HT1080 (cell line): ENCODE measurements around the gene ADAMTS18. TPM values are rescaled to one million over a fixed set of nuclear protein-coding genes. Genes with fewer than 3 reads are reported as not detected.

Experiments used
- DNase-seq: peaks from one replicate; pipeline ENCODE4 v3.0.0-alpha.2; 2015; ENCODE audit warnings: low read depth
- total RNA-seq: library from RNA; depleted of rRNA; stranded (reverse); fragments of >200 nt; shearing (Covaris generic); gene quantifications from 2 replicates; pipeline ENCODE4 v1.2.3, GENCODE V29; 2014

ADAMTS18 gene
- total RNA-seq, 1 experiment from 2014 or later, result 0.14 TPM

DNA sequence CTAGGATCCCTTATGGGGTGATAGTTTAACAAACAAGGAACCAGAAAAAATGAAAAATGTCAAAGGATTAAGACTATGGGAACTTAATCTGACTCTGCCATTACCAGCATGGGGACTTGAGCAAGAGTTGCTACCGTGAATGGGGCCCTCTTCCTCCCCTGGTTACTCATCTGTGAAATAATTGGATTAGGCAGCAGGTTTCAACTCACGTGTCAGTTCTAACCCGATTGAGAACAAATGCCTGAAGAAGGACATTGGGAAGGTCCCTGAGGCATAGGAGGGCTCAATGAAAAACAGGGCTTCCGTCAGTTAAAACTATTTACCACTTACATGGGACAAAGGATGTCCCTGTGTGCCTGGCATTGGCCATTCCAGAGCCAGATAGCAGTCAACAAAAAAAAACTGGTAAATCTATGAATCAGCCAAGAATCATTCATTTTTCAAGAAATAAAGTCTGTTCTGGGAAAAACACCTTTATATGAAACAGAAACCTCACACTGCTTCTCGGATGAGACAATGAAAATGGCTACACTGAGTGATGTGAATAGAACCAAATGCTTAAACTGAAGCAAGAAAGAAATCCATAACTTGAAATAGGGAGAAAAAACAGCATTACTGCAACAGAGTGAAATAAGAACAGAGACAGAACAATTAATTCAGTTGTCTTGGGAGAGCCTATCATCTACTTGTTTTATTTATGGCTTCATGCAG is 104.3 kb downstream of the ADAMTS18 start:
- no peak for DNase-seq

DNA sequence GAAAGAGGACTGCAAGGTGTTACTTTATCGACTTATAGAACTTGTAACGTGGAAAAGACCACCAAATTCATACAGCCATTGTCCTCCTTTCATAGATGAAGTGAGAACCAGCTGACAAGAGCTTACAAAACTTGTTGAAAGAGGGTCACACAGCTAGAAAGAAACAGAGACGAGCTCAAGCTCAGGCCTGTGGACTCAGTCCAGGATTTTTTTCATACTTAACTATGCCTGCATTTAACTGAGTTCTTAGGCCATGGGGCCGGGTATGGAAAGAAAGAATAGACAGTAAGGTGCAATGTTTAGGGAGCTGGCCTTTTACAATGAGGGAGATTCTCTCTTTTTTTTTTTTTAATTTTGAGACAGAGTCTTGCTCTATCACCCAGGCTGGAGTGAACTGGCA is 106.1 kb downstream of the ADAMTS18 start:
- no peak for DNase-seq

DNA sequence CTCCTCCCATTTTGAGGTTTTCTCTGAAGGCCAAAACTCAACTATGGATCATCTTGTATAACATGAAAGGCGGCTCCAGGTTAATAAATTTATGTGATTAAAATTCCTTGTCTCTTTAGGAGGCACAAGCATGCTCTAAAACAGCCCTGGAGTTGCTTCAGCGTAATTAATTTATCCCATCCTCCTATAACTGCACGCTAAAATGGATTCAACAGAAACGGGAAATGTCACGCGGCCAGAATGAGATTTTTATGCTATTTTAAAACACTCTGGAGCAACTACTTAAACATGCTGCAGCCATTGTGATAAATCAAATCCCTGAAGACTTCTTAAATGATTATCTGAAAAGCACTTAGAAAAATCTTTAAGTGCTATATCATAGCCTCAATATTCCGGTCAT is 106.6 kb downstream of the ADAMTS18 start:
- DNase-seq, result no peak

DNA sequence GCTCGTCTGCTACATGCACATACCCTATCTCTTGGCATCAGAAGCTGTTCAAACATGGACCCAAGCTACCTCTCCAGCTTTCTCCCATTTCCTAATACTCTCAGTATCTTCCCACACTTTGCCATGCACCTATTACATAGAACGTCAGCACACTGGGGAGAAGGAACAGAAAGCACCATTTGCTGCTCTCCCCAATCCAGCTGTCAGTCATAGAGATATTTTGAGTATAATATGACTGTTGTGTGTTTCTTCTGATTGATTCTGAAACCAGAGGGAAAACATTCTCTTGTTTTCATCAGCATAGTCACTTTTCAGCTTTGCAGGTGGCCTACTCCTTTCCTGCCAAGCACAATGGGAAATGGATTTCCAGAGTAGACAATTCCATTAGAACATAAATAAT is 107.1 kb downstream of the ADAMTS18 start:
- no peak for DNase-seq

DNA sequence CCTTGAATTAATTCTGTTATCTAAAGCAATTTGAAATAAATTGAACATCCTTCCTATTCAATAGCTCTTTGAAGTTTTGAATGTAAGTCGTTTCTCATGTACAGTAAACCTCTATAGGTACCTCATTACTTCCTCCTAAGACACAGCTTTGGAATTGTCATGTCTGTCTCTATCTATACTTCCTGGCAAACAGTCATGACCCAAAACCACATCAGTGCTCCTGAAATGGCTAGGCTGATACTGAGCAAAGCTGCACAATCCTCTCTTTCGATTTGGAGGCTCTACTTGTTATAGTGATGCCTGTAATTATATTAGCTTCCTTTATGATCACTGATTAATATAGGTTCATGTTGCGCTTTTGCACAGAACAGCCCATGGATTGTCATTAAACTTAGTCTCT is 110.1 kb downstream of the ADAMTS18 start:
- DNase-seq, result no peak

DNA sequence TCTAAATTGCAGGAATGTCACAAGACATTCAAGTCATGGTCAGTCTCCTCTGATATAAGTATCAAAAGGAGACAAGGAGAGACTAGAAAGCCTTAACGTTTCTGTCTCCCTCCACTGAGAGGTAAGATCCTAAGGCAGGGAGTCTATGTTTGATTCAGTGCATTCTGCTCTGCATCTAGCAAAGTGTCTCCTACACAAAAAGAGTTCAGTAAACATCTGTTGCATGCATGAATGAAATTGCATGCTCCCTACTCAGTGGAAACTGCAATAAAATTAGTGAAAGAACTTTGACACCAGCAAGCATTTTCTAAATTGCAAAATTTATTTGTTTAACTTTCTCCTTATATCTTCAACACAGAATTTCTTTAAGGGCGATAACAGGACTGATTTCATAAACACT is 111.1 kb downstream of the ADAMTS18 start:
- no peak for DNase-seq

DNA sequence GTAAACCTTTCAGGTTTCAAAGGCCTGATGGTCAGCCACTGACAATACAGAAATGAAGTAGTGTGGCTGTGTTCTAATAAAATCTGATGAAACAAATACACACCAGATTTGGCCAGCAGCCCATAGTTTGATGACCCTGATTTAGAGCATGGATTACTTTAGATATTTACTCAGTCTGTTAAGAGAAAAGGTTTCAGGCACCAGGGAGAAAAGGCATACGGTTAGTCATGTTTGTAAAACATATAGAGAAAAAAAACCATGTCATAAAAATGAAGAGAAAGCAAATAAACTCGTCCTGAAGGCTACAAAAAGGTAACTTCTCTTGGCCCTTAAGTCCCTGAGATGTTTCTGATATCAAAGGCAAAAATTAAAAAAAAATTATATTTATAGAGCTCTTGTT is 112.1 kb downstream of the ADAMTS18 start:
- no peak for DNase-seq

DNA sequence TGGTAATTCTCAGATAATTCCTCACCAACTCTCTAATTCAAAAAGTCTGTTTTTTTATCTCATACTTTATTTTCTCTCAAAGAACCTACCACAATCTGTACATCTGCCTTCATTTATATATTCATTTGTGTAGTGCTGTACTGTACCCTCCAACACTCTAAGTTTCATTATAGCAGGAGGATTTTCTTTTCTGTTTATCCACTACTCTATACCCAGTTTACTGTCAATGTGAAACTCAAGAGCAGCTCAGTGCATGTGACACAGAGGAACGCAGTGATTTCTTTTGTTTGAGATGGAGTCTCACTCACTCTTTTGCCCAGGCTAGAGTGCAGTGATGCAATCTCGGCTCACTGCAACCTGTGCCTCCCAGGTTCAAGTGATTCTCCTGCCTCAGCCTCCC is 117.8 kb downstream of the ADAMTS18 start:
- no peak for DNase-seq

DNA sequence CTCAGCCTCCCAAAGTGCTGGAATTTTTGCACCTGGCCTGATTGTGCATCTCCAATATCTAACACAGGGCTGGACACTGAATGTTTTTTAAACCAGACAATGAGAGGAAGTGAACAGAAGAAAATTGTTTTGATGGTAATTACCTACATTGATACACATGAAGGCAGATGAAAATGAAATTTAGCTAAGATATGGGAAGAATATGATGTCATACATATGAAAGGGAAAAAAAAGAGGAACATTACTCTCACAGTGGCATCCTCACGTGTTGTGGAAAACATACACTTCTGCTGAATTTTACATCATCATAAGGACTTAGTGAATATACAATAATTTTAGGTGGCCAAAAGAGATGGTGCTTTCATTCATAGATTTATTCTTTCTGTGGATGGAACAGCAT is 124.0 kb downstream of the ADAMTS18 start:
- no peak for DNase-seq

DNA sequence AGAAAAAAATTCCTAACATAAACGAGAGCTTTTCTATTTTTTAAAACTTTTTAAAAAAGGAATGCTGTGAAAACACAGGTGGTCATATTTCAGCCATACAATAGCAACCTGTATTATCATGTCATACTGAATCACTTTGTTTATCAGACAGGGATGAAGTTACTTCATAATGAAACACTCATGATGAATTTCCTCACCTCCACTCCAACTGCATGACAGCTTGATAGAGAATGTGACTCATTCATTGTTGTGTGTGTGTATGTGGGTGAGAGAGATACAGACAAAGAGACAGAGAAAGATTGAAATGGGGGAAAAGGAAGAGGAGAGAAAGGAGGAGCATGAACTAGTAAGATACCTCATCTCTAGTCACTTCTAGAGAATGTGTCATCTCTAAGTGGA is 126.7 kb downstream of the ADAMTS18 start:
- peak; percentile 97 for DNase-seq

DNA sequence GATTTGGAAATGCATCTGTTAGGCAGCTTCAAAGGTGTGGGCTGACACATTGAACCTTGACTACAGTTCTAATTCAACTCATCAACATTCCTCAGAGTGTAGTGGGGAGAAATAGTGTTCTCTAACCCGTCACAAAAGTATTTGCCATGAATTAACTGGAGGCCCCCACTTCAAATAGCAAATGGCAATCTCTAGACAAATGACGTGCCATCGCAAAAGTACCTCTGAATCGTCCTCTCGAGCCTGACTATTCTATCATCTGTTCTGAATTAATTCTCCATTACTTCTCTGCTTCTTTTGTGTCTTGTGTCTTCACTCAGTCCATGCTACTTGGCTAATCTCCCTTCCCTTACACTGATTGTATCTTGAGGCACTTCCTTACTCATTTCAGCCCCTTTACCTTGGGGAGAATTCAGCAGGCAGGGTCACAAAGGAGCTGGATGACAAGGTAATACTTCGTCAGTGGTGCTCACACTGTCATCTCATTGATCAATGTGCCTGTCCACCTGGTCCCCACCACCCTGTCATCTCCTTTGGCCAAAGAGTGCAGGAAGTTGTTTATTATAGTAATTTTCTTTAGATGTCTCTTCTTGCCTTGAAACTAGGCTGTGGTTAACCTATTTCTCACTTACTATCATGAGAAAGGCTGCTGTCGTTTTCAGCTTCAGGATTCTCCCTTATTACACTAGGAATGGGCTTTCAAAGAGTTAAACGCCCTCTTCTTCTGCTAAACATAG is 127.2 kb downstream of the ADAMTS18 start:
- DNase-seq, result no peak

DNA sequence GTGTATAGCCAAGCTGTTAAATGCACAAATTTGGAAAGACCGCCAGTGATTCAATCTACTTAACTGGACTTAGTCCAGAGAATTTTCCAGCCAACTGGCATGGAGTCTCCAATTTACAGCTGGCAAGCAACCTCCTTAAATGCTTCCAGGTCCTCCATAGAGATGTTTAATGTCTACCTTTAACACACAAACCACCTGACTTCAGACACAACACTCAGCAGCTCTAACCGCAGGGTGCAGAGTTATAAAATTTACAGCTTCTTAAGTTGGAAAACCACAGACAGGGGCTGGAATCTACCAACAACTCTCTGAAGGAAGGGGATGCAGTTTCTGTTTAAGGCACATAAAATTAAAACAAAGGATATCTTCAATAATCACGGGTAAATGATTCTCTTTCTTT is 128.8 kb downstream of the ADAMTS18 start:
- no peak for DNase-seq

DNA sequence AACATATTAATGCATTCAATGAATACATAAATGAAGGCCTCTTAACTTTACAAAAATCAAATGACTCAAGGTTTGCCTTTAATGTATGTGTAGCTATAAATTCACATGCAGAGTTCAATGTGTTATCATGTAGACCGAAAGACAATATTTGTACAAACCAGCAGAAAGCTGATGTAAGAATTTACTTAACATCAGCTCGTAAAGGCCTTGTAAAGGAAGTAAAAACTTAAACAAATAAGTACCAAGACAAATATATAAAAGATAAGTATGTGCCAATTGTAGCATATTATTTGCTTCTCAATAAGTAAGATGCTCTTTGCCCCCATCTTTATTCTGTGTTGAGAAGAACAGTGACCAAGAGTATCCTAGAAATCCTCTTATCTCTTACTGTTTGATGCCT is 130.0 kb downstream of the ADAMTS18 start:
- no peak for DNase-seq

DNA sequence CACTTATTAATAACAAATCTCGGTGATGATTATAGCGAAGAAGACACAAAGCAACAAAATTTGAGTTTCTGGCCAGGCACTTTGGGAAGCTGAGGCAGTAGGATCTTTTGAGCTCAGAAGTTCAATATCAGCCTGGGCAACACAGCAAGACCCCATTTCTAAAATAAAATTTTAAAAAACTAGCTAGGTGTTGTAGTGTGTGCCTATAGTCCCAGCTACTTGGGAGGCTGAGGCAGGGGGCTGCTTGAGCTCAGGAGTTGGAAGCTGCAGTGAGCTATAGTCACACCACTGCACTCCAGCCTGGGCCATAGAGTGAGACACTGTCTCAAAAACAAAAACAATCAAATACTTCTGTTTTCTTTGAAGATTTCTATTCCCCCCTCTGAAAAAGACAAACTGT is 130.7 kb downstream of the ADAMTS18 start:
- DNase-seq, result no peak

DNA sequence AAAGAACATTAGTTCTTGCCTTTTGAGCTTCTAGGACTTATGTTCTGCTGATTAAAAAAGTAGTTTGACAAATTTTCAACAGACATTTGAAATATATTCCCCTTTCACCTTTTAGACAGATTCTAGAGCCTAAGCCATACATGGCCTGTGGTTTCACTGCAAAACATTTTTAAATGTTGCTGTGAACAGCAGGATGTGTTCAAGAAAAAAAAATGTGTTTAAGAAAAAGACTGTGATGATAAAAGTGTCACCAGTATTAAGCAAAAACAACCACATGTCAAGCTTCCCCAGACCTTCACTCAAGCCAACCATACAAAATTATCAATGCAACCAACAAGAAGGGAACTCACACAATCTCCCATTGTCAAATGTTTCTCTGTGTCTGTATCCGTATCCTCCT is 132.2 kb downstream of the ADAMTS18 start:
- no peak for DNase-seq

DNA sequence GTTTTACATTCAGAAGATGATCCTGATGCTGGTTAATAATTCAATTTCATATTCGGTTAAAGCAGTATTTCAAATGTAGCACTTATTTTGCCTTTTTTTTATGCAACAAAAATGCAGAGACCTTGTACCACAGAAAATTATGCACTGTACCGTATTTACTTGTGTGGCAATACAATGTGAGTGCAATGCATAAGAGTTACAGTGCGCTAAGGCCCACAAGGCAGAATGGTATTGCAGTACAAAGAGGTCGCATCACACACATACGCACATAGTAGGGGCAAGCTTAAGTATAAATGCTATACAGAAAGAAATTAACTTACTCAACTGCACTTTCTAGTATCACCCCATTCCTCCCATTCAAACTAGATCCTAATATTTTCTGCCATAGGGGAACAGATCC is 132.6 kb downstream of the ADAMTS18 start:
- DNase-seq, result no peak

DNA sequence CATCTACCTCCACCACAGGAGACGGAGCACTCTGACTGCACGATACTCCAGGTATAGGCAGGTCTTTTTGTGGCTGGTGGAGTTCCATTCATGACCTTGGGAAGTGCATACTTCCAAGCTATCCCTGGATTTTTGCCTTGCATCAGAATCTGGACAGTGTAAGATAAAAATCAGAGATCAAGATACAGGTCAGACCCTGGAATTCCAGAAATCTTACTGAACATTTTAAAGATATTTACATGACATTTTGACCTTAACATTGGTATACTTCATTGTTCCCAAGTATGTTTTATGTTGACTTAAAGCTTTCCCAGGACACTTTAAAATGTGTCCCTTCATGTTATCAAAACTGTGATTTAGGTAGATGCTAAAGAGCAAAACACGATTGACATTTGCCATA is 134.6 kb downstream of the ADAMTS18 start:
- DNase-seq, result no peak

DNA sequence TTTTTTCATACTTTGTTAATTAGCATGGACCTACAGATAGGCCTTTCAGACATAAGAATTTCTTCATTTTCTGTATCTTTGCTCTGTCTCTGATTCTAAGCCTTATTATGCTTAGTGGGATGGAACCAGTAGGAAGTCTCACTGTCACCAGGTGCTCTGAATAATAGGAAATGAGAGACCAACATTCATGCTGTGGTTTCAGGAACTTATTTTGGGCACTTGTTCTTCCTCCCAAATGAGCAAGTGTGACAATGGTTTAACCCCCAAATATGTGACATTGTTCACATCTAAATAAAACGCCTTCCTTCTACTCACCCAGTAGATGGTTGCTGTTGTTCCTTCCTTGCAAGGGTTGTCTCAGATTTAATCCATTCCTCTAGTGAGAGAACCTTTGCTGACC is 135.4 kb downstream of the ADAMTS18 start:
- peak; percentile 59 for DNase-seq

DNA sequence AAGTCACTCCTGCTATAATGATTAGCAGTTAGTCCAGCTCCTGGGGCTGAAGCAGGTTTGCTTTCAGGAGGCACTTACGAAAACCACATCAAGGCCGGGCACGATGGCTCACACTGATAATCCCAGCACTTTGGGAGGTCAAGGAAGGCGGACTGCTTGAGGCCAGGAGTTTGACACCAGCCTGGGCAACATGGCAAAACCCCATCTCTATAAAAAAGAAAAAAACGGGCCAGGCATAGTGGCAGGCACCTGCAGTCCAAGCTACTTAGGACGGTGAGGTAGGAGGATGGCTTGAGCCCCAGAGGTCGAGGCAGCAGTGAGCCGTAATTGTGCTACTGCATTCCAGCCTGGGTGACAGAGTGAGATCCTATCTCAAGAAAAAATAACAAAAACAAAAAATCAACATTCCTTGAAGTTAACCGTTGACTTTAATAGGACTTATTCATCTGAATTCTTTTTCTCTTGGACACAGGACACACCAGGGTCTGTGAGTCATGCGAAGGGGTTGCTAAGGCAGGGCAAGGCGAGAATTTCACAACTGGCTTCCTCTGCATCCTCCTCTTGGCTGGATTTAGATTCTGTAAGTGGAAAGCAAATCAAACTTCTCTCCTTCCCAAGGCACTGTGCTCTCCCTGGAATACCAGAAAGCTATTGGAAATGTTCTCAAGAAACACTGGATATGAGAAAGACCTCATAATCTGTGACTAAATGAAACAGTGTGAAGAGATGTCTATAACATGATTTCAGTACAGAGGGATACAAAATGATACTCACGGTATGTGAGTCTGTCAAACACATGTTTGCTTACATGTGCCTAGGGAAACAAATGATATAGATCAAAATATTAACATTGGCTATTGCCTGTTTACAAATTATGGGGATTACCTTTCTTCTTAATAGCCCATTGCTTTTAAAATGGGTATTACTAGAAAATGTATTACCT is 136.1 kb downstream of the ADAMTS18 start:
- peak; percentile 98 for DNase-seq

DNA sequence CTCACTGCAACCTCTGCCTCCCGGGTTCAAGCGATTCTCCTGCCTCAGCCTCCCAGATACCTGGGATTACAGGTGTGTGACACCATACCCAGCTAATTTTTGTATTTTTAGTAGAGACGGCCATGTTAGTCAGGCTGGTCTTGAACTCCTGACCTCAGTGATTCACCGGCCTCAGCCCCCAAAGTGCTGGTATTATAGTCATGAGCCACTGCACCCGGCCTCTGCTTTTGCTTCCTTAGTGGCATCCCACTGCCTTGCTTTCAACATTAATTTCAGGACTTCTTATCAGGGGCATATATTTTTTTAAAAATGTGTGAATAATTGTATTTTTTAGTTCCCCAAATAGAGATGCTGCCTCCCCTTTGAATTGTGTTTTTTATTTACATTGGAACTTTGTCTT is 136.8 kb downstream of the ADAMTS18 start:
- DNase-seq, result peak; percentile 83

DNA sequence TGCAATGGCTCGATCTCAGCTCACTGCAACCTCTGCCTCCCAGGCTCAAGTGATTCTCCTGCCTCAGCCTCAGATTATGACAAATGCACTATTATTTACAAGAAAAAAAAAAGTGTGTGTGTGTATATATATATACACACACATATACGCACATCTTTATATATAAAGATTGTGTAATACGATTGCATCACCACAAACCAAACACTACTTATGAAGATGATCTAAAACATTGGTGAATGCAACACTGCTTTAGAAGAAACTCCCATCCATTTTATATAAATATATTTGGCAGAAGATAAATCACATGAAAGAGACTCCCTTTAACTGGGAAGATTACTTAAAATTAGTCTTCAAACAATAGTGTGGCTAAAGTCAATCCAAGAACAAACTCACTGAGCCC is 138.9 kb downstream of the ADAMTS18 start:
- no peak for DNase-seq
